GM19035 (cell line): ENCODE data around the gene RPS6KA2.

ENCODE experiments used
- ATAC-seq: cut with Tn5 transposase; IDR thresholded peaks from one replicate; pipeline ENCODE4 v1.9.1; 2021; ENCODE audit not compliant: unreplicated experiment

Gene RPS6KA2

DNA sequence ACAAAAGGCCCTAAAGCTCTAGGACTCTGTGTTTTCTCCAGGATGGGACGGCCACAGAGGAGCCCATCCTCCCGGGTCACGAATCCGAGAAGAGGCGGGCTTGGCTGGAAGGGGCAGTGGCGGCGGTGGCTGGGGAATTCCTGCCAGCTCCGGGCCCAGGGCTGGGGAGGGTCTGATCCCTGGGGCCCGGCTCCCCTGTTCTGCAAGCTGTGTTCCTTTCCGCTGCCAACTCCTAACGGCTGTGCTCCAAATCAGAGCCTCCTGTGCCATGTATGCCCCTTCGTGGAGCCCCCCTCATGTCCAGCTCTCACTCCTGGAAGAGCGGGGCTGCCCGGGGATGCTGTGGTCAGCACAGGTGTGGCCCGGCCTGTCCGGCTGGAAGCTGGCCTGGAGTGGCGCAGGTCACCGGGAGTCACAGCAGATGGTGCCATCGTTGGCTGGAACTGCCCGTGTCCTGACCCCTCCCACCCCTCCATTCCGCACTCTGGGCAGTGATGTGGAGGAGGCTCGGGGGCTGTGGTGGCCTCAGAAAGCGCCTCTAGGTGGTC is 156.1 kb downstream of the RPS6KA2 start:
- no peak for ATAC-seq

- ATAC-seq = no peak
Measured at GRCh38 chr6:166470029-166470862, 156.8 kb downstream of the RPS6KA2 start.

GRCh38 chr6:166469426-166469961 is 157.6 kb downstream of the RPS6KA2 start:
- ATAC-seq = no peak

DNA sequence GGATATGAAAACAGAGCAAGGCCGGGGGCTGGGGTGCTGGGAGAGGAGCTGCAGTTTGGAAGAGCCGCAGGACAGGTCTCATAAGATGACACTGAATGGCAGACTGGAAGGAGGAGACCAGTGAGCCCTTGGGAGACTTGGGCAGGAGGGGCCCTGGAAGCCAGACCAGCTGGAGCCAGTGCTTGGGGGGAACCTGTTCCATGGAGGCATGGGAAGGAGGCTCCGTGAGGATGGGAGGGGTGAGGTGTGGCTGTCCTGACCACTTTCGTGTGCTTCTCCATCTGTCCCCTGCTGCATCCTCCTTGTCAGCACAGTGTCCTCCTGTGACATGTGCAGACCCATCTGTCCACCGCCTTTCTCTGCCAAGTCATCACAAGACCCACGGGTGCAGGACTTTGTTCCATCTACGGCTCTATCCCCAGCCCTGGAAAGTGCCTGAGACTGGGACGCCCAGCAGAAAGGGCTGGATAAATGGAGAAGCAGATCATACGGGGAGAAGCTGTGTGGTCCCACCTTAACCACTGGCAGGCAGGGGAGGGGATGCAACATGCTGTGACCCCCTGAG is 159.5 kb downstream of the RPS6KA2 start:
- no peak for ATAC-seq

- ATAC-seq = no peak
Measured at GRCh38 chr6:166466178-166467122, 160.6 kb downstream of the RPS6KA2 start.

- no peak for ATAC-seq
Measured at GRCh38 chr6:166465671-166466087, 161.4 kb downstream of the RPS6KA2 start.

- no peak for ATAC-seq
Measured at GRCh38 chr6:166465003-166465399, 162.1 kb downstream of the RPS6KA2 start.

GRCh38 chr6:166464068-166465002 is 162.7 kb downstream of the RPS6KA2 start:
- no peak for ATAC-seq

DNA sequence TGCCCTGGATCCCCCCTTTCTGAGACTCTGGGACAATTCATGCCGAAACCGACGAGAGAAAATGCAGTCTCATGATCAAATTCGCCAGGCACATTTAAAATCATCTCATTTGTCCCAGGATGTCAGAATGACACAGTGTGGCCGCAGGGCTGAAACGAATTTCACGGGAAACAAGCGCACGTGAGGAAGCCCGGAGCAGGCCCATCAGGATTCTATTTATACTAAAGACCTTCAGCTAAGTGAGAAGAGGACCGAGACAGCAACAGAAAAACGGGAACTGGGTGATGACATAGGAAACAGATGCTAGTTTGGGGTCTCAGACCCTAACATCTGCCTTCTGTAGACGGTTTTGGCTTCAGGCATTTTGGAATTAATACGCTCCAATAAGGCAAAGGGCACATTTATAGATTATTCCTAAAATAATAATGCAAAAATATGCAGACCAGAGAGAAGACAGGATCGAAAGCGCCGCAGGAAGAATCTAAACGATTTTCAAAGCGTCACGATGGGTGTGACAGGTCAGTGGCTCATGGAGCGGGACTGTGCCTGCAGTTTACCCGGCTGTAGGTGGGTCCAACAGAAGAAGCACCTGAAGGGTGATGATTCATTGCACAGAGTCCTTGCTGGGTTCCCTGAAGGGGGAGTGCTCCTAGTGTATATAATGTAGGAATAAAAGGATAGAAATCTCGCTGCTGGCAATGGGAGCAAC is 163.5 kb downstream of the RPS6KA2 start:
- ATAC-seq = no peak

DNA sequence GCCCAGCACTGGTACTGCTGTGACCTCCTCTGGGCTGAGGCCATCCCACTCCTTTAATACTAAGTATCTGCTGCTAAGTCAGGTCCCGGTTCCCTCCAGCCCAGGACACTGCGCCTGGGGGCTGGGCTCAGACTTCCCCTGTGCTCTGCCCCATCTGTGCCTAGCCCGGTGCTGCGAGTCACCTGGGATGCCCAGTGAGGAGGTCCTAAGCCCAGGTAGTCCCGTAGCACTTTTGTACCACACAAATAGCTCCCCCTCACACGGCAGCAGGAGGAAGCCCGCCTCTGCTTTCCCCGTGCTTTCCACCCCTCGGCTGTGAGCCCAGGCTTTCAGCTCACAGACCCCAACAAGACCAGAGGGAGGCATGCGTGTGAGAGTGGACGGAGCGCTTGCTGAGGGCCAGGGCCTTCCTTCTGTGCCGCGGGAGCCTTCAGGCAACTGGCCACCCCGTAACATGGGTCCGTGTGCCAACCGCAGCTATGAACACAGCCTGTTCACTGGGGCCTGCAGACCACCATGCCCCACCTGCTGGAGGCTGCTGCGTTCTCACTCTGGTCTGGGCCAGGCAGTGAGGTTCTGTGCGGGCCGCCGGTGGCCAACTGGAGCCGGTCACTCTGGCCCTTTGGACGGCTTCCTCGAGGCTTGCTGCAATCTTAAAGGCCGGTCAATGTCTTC is 164.5 kb downstream of the RPS6KA2 start:
- ATAC-seq = no peak

DNA sequence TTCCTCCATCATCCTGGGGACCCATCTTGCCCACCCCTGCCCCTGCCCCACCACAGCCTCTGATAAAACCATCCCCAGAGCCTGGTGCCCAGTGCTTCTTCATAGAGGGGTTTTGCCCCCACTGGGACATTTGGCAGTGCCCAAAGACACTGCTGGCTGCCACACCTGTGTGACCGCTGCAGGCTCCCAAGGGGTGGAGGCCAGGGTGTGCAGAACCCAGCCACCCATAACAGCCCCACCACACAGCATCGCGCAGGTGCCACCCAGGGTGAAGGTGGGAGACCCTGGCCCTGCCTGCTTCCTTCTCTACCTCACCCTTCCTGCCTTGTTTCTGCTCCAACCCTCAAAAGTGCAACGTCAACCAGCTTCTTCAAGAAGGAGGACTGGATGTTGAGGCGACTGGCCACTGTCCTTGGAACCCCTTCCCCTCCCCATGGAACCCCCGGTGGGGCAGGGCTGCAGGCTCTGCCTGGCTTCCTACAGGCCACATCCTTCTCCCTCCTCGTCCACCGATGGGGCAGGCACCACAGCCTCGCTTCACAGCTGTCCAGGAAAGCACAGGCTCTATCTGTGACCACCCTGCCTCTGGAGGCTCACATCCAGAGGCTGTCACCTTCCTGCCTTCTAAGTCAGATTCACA is 165.1 kb downstream of the RPS6KA2 start:
- ATAC-seq = no peak

DNA sequence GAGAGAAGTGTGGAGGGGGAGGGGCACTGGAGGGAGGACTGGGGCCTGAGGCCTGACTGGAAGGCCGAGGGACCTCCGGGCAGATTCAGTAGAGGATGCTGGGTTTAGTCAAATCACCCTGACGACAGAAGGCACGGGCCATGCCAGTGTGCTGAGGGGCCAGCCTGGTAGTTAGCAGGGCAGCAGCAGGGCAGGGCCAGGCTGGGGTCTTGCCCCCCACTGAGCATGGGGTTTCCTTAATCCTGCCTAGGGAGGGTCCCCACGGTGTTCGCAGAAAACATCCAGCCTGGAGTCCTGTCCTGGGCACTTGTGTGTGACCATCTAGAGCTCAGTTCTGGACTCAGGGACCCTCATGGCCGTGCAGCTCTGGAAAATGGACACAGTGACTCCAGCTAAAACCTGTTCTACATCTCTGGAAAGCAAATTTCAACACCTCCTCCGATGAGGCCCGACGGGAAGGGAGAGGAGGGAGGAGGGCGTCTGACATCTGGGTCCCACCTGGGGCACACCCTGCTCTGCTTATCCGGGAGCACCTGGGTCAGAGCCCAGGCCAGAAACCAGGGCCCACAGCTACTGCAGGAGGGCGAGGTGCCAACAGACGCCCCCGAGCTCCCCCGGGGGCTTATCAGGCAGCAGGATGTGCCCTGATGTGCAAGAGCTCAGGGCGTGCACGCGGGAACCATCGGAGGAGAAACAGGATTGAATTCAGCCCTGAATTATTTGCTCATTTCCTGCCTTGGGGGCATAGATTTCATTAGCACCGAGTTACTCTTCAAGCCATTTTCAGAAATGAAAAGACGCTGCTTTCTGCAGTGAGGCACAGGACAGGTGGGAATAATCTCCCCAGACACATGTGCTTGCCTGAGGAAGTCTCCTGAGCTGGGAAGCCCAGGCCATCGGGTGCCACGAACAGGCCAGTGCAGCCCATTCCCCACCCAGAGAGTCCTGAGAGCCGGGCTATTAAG is 166.3 kb downstream of the RPS6KA2 start:
- no peak for ATAC-seq

DNA sequence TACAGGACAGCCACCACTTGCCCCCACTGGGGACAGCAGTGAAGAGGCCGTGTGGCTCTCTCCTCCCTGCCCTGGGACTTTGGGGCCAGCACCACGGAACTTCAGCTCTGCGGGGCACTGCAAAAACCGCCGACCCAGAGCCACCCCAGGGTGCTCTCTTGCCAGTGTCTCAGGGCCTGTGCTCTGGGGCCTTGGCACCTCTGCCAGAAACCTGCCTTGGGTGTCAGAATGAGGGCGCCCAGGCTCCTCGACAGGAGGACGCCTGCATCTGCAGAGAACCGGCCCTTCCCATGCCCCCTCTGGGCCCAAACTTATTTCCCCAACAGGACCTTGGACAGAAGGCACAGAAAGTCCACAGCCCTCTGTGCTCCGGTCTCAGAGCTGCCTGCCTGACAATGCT is 167.1 kb downstream of the RPS6KA2 start:
- ATAC-seq = no peak

GRCh38 chr6:166459272-166459671 is 167.8 kb downstream of the RPS6KA2 start:
- ATAC-seq = no peak

- ATAC-seq = no peak
Measured at GRCh38 chr6:166456395-166457156, 170.5 kb downstream of the RPS6KA2 start.
